ENCODE data around the gene NSG2. TPM values are rescaled to one million over a fixed set of nuclear protein-coding genes. Genes with fewer than 3 reads are reported as not detected.

Gene NSG2
- total and polyA plus RNA-seq, 2 of the 4 experiments (the other 2 are of a cell fraction), result not detected

GRCh38 chr5:174053905-174054304 is 8.4 kb downstream of the NSG2 start:
- Histone ChIP-seq H4K91ac (ENCODE audit: insufficient read depth, low read depth, low read length) (no peak overlapping the region), H3K9ac (ENCODE audit: low read depth, low read length) (no peak overlapping the region), H3K18ac (ENCODE audit: low read depth, low read length) (no peak overlapping the region), H3K36me3 (ENCODE audit: control insufficient read depth, insufficient read depth, low read length) (no peaks in the 10 kb centered on the region), H3K23ac (ENCODE audit: low read depth, low read length) (no peak overlapping the region), H2BK5ac (ENCODE audit: low read depth, low read length, poor library complexity, severe bottlenecking) (no peak overlapping the region), H2BK120ac (ENCODE audit: low read depth, low read length) (no peak overlapping the region), H3K9me3 (ENCODE audit: control insufficient read depth, insufficient read depth, low read length) (no peaks in the 10 kb centered on the region), H3K27ac (ENCODE audit: insufficient read depth, low read length) (no peak overlapping the region), H3K27me3 (ENCODE audit: control insufficient read depth, insufficient read depth, low read length) (no peaks in the 10 kb centered on the region), H3K4me1 (ENCODE audit: control insufficient read depth, insufficient read depth, low read length) (no peaks in the 10 kb centered on the region), H3K14ac (replicated peaks; ENCODE audit: low read depth, low read length) (no peak overlapping the region), H3K79me1 (ENCODE audit: low read depth in 1 of 2, low read length in 2 of 2) (no peaks in the 10 kb centered on the region), H2BK20ac (ENCODE audit: low read depth, low read length) (no peak overlapping the region), H4K8ac (ENCODE audit: low read depth in 2 of 2, low read length in 2 of 2) (no peak overlapping the region), H4K20me1 (ENCODE audit: insufficient read depth, low read length) (no peaks in the 10 kb centered on the region), H2AK9ac (replicated peaks; ENCODE audit: low read depth, low read length, poor library complexity) (no peak overlapping the region), H3K4me2 (ENCODE audit: low read depth, low read length) (no peak overlapping the region), H3K9me1 (ENCODE audit: insufficient read depth, low read length) (no peaks in the 10 kb centered on the region), H3K56ac (ENCODE audit: extremely low read depth, insufficient read depth, low read length) (no peak overlapping the region), H3K4me3 (ENCODE audit: insufficient read depth, low read depth, low read length) (no peak overlapping the region), H2BK15ac (ENCODE audit: low read depth, low read length) (no peak overlapping the region), H2AFZ (replicated peaks; ENCODE audit: low read length, poor library complexity) (no peak overlapping the region), H3K4ac (ENCODE audit: low read depth, low read length) (no peak overlapping the region), H2AK5ac (ENCODE audit: low read depth, low read length) (no peak overlapping the region), H4K5ac (ENCODE audit: low read depth, low read length) (no peak overlapping the region)
- TF ChIP-seq RFX5 (IDR thresholded peaks at IDR 0.05; ENCODE audit: low read depth, low read length), result no peak
- TF ChIP-seq NFE2L2 (IDR thresholded peaks at IDR 0.05; ENCODE audit: low read depth, low read length), result no peak
- TF ChIP-seq MXI1 (IDR thresholded peaks at IDR 0.05; ENCODE audit: borderline replicate concordance, low read depth, low read length), result no peak
- TF ChIP-seq USF2 (IDR thresholded peaks at IDR 0.05; ENCODE audit: low read depth, low read length), result no peak
- no peak for TF ChIP-seq SMC3 (IDR thresholded peaks at IDR 0.05; ENCODE audit: low read depth, low read length)
- no peak for TF ChIP-seq CHD1 (IDR thresholded peaks at IDR 0.05; ENCODE audit: low read depth, low read length)
- TF ChIP-seq ELK1 (IDR thresholded peaks at IDR 0.05; ENCODE audit: borderline replicate concordance, low read depth, low read length), result no peak
- no peak for TF ChIP-seq CTCF (conservative IDR thresholded peaks at IDR 0.05; ENCODE audit: low read depth, low read length)
- TF ChIP-seq RAD21 (IDR thresholded peaks at IDR 0.05; ENCODE audit: low read length), result no peak
- TF ChIP-seq BHLHE40 (IDR thresholded peaks at IDR 0.05; ENCODE audit: low read depth, low read length), result no peak
- TF ChIP-seq FOS (IDR thresholded peaks at IDR 0.05; ENCODE audit: low read depth, low read length), result no peak
- TF ChIP-seq CEBPB (IDR thresholded peaks at IDR 0.05; ENCODE audit: low read depth, low read length), result no peak
- TF ChIP-seq MAZ (IDR thresholded peaks at IDR 0.05; ENCODE audit: borderline replicate concordance, low read depth, low read length), result no peak
- no peak for TF ChIP-seq RCOR1 (IDR thresholded peaks at IDR 0.05; ENCODE audit: insufficient replicate concordance, low read length)
- TF ChIP-seq MAFK (IDR thresholded peaks at IDR 0.05; ENCODE audit: low read depth, low read length), result no peak
- TF ChIP-seq POLR2A (IDR thresholded peaks at IDR 0.05; ENCODE audit: low read depth, low read length), result no peak
- BruUV-seq (replicated peaks), result no TSS peak
- in situ Hi-C loops (cut with MboI; ENCODE audit: low sequenced_read_pairs) (no loop called here), intact Hi-C loops (cut with micrococcal nuclease) (no loop called here), dilution Hi-C loops (cut with HindIII; ENCODE audit: low sequenced_read_pairs, unreplicated experiment) (no loop called here)
- no CpG with 5 or more reads among the region's 3 CpGs for WGBS, 2 experiments (ENCODE audit: extremely low coverage in 2 of 2, insufficient read length in 1 of 2)
- ChIA-PET POLR2A (ENCODE audit: unreplicated experiment) (no interaction called here), CTCF (no interaction called here)
- no peak for DNase-seq
- no peak for ATAC-seq (ENCODE audit: low read depth)
